Panc1 (cell line): Measurements from ENCODE around the gene CHIC2. TPM values are rescaled to one million over a fixed set of nuclear protein-coding genes. Genes with fewer than 3 reads are reported as not detected.

Experiments
- ATAC-seq: fragments of 200-7000 bp; cut with Tn5 transposase; 2 replicates; pipeline ENCODE4 v1.9.1; 2020; ENCODE audit warnings: mild to moderate bottlenecking, moderate library complexity
- BruUV-seq: library from RNA; stranded (reverse); fragments of 400-500 nt; replicated peaks from 2 replicates; lab custom pipeline; 2021; lab: Mats Ljungman, UMichigan
- CTCF ChIA-PET: fragments of 300-600 bp; sonication (Branson Sonifier 250); formaldehyde crosslinking; loops from one replicate; lab custom pipeline; 2022; ENCODE audit warnings: antibody characterized with exemption; lab: Charles Lee
- POLR2A ChIA-PET: fragments of 300-600 bp; sonication (Branson Sonifier 250); formaldehyde crosslinking; loops from one replicate; lab custom pipeline; 2022; ENCODE audit warnings: antibody characterized with exemption; lab: Charles Lee
- DNase-seq: peaks from one replicate; pipeline ENCODE4 v3.0.0-alpha.2; 2010; ENCODE audit warnings: low read depth, low spot score
- H3K27ac ChIP-seq: 2 replicates; pipeline ENCODE4 v1.5.1; 2011; ENCODE audit warnings: mild to moderate bottlenecking, low read length, inconsistent platforms
- H3K27me3 ChIP-seq: fragments of 200-500 bp; sonication (Bioruptor generic); 2 replicates; pipeline ENCODE4 v1.6.0; 2014; ENCODE audit warnings: low read length, inconsistent platforms; ENCODE audit not compliant: control insufficient read depth, insufficient read depth
- H3K36me3 ChIP-seq: fragments of 200-500 bp; sonication (Bioruptor generic); 2 replicates; pipeline ENCODE4 v1.5.1; 2014; ENCODE audit warnings: inconsistent platforms, mild to moderate bottlenecking, low read length, moderate library complexity; ENCODE audit not compliant: control insufficient read depth, insufficient read depth
- H3K4me1 ChIP-seq: 2 replicates; pipeline ENCODE4 v1.5.1; 2011; ENCODE audit warnings: inconsistent platforms, mild to moderate bottlenecking, low read length, moderate library complexity; ENCODE audit not compliant: control insufficient read depth, insufficient read depth
- H3K4me3 ChIP-seq, 2 experiments: 2 replicates each; pipeline ENCODE4 v1.5.1; 2011 to 2012; ENCODE audit warnings: low read depth in 2 of 2, low read length in 2 of 2, mild to moderate bottlenecking in 2 of 2, inconsistent platforms in 1 of 2, moderate library complexity in 1 of 2
- H3K9me3 ChIP-seq: fragments of 200-500 bp; sonication (Bioruptor generic); 2 replicates; pipeline ENCODE4 v1.5.1; 2014; ENCODE audit warnings: low read depth, mild to moderate bottlenecking, inconsistent platforms, low read length, moderate library complexity; ENCODE audit not compliant: control insufficient read depth, insufficient read depth
- POLR2AphosphoS5 ChIP-seq: IDR thresholded peaks from 2 replicates; pipeline ENCODE4 v1.6.1; 2012; ENCODE audit warnings: mild to moderate bottlenecking, low read depth, low read length, moderate library complexity
- SIN3A ChIP-seq: IDR thresholded peaks from 2 replicates; pipeline ENCODE4 v1.6.1; 2012; ENCODE audit warnings: low read depth, mild to moderate bottlenecking, low read length, moderate library complexity, borderline replicate concordance; ENCODE audit not compliant: insufficient read depth
- TCF7L2 ChIP-seq: IDR thresholded peaks from 2 replicates; pipeline ENCODE4 v1.6.1; 2011; ENCODE audit warnings: mild to moderate bottlenecking, low read depth, low read length, inconsistent platforms
- in situ Hi-C: cut with HindIII; loops from 2 replicates; pipeline ENCODE4 v1.10.0; 2016; ENCODE audit warnings: low sequenced_read_pairs, low pct_unique_long_range_greater_than_20kb
- intact Hi-C: fragments of 100-400 bp; cut with micrococcal nuclease; formaldehyde crosslinking; loops from one replicate; pipeline ENCODE4 v1.10.0; 2022; ENCODE audit not compliant: unreplicated experiment
- total RNA-seq: library from RNA; stranded (reverse); gene quantifications from one replicate; pipeline ENCODE4 v1.2.1, GENCODE V29; 2021; ENCODE audit not compliant: unreplicated experiment
- TF ChIP-seq, protein P1 (sequence below), 2 experiments: IDR thresholded peaks; 2 replicates each; pipeline ENCODE4 v1.6.1; 2011 to 2012; ENCODE audit warnings: low read depth in 2 of 2, control low read depth in 1 of 2, low read length in 1 of 2, mild to moderate bottlenecking in 1 of 2, moderate library complexity in 1 of 2; ENCODE audit not compliant: insufficient read depth in 1 of 2
- TF ChIP-seq, protein P2 (sequence below): fragments of 450-650 bp; IDR thresholded peaks from 2 replicates; pipeline ENCODE4 v1.5.1; 2017; ENCODE audit warnings: mild to moderate bottlenecking

Gene CHIC2
- total RNA-seq, 1 experiment from 2014 or later: 10.3 TPM

DNA sequence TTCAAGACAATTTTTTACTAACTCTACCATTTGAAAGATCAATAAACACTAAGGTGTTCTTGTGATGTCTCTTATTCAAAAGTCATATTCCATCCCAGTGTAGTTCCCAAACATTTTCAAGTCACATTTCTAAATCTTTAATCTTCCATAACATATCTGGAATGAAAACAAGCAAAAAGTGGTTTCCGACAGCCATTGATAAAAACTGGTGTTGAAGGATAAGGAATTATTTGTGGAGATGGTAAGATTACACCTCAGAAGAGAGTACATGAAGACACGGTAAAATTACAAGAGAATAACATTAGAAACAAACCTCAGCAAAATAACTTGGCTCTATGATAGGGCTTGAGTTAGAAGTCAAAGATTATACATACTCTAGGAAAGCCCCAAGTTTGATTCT is 4.3 kb downstream of the CHIC2 start:
- no peak overlapping the region for H3K27ac ChIP-seq
- H3K4me3 ChIP-seq: no peak overlapping the region
- H3K36me3 ChIP-seq: no peaks in the 10 kb centered on the region; the same call in none of the 2 replicates
- intact Hi-C loops: no loop called here
- no peaks in the 10 kb centered on the region for H3K27me3 ChIP-seq
- ATAC-seq (no peak), DNase-seq (no peak)
- no TSS peak for BruUV-seq
- ChIA-PET POLR2A (no interaction called here), CTCF (no interaction called here)
- in situ Hi-C loops: no loop called here
- H3K9me3 ChIP-seq: no peaks in the 10 kb centered on the region
- H3K4me1 ChIP-seq: peaks cover 9% of the 10 kb centered on the region
- TF ChIP-seq POLR2AphosphoS5 (no peak), SIN3A (no peak), TCF7L2 (no peak)
- TF ChIP-seq, protein P1, sequence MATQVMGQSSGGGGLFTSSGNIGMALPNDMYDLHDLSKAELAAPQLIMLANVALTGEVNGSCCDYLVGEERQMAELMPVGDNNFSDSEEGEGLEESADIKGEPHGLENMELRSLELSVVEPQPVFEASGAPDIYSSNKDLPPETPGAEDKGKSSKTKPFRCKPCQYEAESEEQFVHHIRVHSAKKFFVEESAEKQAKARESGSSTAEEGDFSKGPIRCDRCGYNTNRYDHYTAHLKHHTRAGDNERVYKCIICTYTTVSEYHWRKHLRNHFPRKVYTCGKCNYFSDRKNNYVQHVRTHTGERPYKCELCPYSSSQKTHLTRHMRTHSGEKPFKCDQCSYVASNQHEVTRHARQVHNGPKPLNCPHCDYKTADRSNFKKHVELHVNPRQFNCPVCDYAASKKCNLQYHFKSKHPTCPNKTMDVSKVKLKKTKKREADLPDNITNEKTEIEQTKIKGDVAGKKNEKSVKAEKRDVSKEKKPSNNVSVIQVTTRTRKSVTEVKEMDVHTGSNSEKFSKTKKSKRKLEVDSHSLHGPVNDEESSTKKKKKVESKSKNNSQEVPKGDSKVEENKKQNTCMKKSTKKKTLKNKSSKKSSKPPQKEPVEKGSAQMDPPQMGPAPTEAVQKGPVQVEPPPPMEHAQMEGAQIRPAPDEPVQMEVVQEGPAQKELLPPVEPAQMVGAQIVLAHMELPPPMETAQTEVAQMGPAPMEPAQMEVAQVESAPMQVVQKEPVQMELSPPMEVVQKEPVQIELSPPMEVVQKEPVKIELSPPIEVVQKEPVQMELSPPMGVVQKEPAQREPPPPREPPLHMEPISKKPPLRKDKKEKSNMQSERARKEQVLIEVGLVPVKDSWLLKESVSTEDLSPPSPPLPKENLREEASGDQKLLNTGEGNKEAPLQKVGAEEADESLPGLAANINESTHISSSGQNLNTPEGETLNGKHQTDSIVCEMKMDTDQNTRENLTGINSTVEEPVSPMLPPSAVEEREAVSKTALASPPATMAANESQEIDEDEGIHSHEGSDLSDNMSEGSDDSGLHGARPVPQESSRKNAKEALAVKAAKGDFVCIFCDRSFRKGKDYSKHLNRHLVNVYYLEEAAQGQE (IDR thresholded peaks at IDR 0.05; ENCODE audit: insufficient read depth in 1 of 2, low read depth in 2 of 2, low read length in 1 of 2): no peak
- TF ChIP-seq, protein P2, sequence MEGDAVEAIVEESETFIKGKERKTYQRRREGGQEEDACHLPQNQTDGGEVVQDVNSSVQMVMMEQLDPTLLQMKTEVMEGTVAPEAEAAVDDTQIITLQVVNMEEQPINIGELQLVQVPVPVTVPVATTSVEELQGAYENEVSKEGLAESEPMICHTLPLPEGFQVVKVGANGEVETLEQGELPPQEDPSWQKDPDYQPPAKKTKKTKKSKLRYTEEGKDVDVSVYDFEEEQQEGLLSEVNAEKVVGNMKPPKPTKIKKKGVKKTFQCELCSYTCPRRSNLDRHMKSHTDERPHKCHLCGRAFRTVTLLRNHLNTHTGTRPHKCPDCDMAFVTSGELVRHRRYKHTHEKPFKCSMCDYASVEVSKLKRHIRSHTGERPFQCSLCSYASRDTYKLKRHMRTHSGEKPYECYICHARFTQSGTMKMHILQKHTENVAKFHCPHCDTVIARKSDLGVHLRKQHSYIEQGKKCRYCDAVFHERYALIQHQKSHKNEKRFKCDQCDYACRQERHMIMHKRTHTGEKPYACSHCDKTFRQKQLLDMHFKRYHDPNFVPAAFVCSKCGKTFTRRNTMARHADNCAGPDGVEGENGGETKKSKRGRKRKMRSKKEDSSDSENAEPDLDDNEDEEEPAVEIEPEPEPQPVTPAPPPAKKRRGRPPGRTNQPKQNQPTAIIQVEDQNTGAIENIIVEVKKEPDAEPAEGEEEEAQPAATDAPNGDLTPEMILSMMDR: no peak

DNA sequence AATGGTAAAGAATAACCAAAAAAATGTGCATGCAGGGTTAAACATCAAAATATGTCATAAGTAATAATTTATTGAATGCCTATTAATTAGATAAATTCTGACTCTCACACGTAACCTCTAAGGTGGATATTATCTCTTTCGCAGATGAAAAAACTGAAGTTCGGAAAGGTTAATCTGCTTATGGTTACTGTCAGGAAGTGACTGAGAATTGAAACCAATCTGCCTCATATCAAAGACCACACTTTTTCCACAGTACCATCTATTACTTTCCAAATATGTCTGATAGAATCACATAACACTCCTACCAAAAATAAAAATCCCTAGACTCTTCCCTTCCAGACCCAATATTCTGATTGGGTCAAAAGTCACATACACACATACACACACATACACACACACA is 6.2 kb downstream of the CHIC2 start:
- Histone ChIP-seq H3K4me1 (peaks cover 6% of the 10 kb centered on the region), H3K36me3 (no peaks in the 10 kb centered on the region; the same call in 1 of the 2 replicates), H3K4me3 (no peak overlapping the region), H3K27me3 (no peaks in the 10 kb centered on the region), H3K27ac (no peak overlapping the region), H3K9me3 (no peaks in the 10 kb centered on the region)
- BruUV-seq: no TSS peak
- intact Hi-C loops (no loop called here), in situ Hi-C loops (no loop called here)
- TF ChIP-seq, protein P1 (IDR thresholded peaks at IDR 0.05; ENCODE audit: insufficient read depth in 1 of 2, low read depth in 2 of 2, low read length in 1 of 2): no peak
- TF ChIP-seq SIN3A: no peak
- TF ChIP-seq, protein P2: no peak
- no peak for TF ChIP-seq POLR2AphosphoS5
- TF ChIP-seq TCF7L2: no peak
- DNase-seq (no peak), ATAC-seq (no peak)
- ChIA-PET CTCF (interaction anchor here (0.7 kb wide), 1 partner anchor 107 kb away, joined by 3 read pairs; no protein-coding TSS in a partner anchor), POLR2A (interaction anchor here (0.6 to 0.7 kb wide), 2 partner anchors 10 to 43 kb away, joined by 3 to 5 read pairs; no protein-coding TSS in a partner anchor)
